HepG2 (cell line): ENCODE measurements around the gene ZC3H4. TPM values are rescaled to one million over a fixed set of nuclear protein-coding genes. Genes with fewer than 3 reads are reported as not detected.

Source experiments
- ARNT ChIP-seq: fragments of 450-650 bp; IDR thresholded peaks from 2 replicates; pipeline ENCODE4 v1.6.1; 2017
- CENPX ChIP-seq: sonication (generic); formaldehyde crosslinking; IDR thresholded peaks from 2 replicates; pipeline ENCODE4 v1.9.0; 2021; ENCODE audit warnings: mild to moderate bottlenecking, missing genetic modification reagents, moderate library complexity
- FIP1L1 ChIP-seq: fragments of 200-400 bp; formaldehyde crosslinking; IDR thresholded peaks from 2 replicates; pipeline ENCODE4 v1.6.1; 2018; ENCODE audit warnings: low read depth, mild to moderate bottlenecking, low read length, moderate library complexity, borderline replicate concordance; ENCODE audit not compliant: insufficient read depth
- GATAD2A ChIP-seq: IDR thresholded peaks from 2 replicates; pipeline ENCODE4 v1.6.1; 2016
- GMEB1 ChIP-seq: sonication (generic); formaldehyde crosslinking; IDR thresholded peaks from 2 replicates; pipeline ENCODE4 v1.5.1; 2020; ENCODE audit warnings: missing genetic modification reagents, mild to moderate bottlenecking, borderline replicate concordance
- GTF3A ChIP-seq: sonication (generic); formaldehyde crosslinking; conservative IDR thresholded peaks from 2 replicates; pipeline ENCODE4 v1.4.0; 2020; ENCODE audit warnings: mild to moderate bottlenecking, missing genetic modification reagents
- HINFP ChIP-seq: sonication (generic); formaldehyde crosslinking; IDR thresholded peaks from 2 replicates; pipeline ENCODE4 v1.4.0; 2020; ENCODE audit warnings: low read depth, mild to moderate bottlenecking, missing genetic modification reagents
- KDM5B ChIP-seq: sonication (generic); formaldehyde crosslinking; IDR thresholded peaks from 2 replicates; pipeline ENCODE4 v1.4.0; 2020; ENCODE audit warnings: missing genetic modification reagents, mild to moderate bottlenecking, borderline replicate concordance
- KDM6A ChIP-seq: IDR thresholded peaks from 2 replicates; pipeline ENCODE4 v1.6.1; 2016; ENCODE audit warnings: low read depth
- NFYC ChIP-seq: IDR thresholded peaks from 2 replicates; pipeline ENCODE4 v1.6.1; 2016; ENCODE audit warnings: missing genetic modification reagents, missing compliant biosample characterization
- RFXAP ChIP-seq: sonication (generic); formaldehyde crosslinking; IDR thresholded peaks from 2 replicates; pipeline ENCODE4 v1.4.0; 2020; ENCODE audit warnings: missing genetic modification reagents, borderline replicate concordance
- SP140L ChIP-seq: sonication (generic); formaldehyde crosslinking; IDR thresholded peaks from 2 replicates; pipeline ENCODE4 v1.4.0; 2020; ENCODE audit warnings: missing genetic modification reagents, borderline replicate concordance
- TBX2 ChIP-seq: sonication (generic); formaldehyde crosslinking; IDR thresholded peaks from 2 replicates; pipeline ENCODE4 v1.5.0; 2020; ENCODE audit warnings: missing genetic modification reagents, mild to moderate bottlenecking, borderline replicate concordance
- ZNF224 ChIP-seq: sonication (generic); formaldehyde crosslinking; IDR thresholded peaks from 2 replicates; pipeline ENCODE4 v1.5.0; 2020; ENCODE audit warnings: mild to moderate bottlenecking, missing genetic modification reagents
- ZNF557 ChIP-seq: sonication (generic); formaldehyde crosslinking; IDR thresholded peaks from 2 replicates; pipeline ENCODE4 v1.4.0; 2020; ENCODE audit warnings: missing genetic modification reagents
- ZNF577 ChIP-seq: sonication (generic); formaldehyde crosslinking; IDR thresholded peaks from 2 replicates; pipeline ENCODE4 v1.4.0; 2020; ENCODE audit warnings: mild to moderate bottlenecking, low read depth, missing genetic modification reagents, borderline replicate concordance
- ZNF749 ChIP-seq: sonication (generic); formaldehyde crosslinking; IDR thresholded peaks from 2 replicates; pipeline ENCODE4 v1.8.0; 2022; ENCODE audit warnings: mild to moderate bottlenecking, missing genetic modification reagents, moderate library complexity, borderline replicate concordance
- ZNF775 ChIP-seq: sonication (generic); formaldehyde crosslinking; IDR thresholded peaks from 2 replicates; pipeline ENCODE4 v1.4.0; 2020; ENCODE audit warnings: missing genetic modification reagents, mild to moderate bottlenecking, moderate library complexity, borderline replicate concordance
- ZNF777 ChIP-seq: sonication (generic); formaldehyde crosslinking; IDR thresholded peaks from 2 replicates; pipeline ENCODE4 v1.4.0; 2020; ENCODE audit warnings: missing genetic modification reagents
- ZNF841 ChIP-seq: sonication (generic); formaldehyde crosslinking; IDR thresholded peaks from 2 replicates; pipeline ENCODE4 v1.8.1; 2023; ENCODE audit warnings: missing genetic modification reagents, borderline replicate concordance
- polyA plus RNA-seq, 8 experiments: library from polyadenylated mRNA; depleted of rRNA in 3 of 8; stranded (reverse) in 7 of 8; unstranded in 1 of 8; fragments of >200 nt; fragmentation: Illumina TruSeq in 4 of 8; extraction: Trizol in 4 of 8; gene quantifications; 2 replicates each; pipeline versions ENCODE4 v1.2.1 to v1.2.3, GENCODE V29; 2011 to 2016; ENCODE audit warnings: low read depth in 4 of 8, missing spikeins in 1 of 8, mixed read lengths in 1 of 8; ENCODE audit not compliant: insufficient read depth in 1 of 8
- total RNA-seq, 5 experiments: library from RNA; depleted of rRNA; stranded (reverse); fragments of >200 nt; fragmentation: Illumina TruSeq; extraction: Trizol; gene quantifications; 2 replicates each; pipeline ENCODE4 v1.2.3, GENCODE V29; 2016; ENCODE audit warnings: low read depth in 1 of 5
- TF ChIP-seq, protein P1 (sequence below): sonication (generic); formaldehyde crosslinking; IDR thresholded peaks from 2 replicates; pipeline ENCODE4 v1.4.0; 2020; ENCODE audit warnings: missing genetic modification reagents, borderline replicate concordance

The ZC3H4 gene
- total and polyA plus RNA-seq, 2 of the 13 experiments (the other 11 are each of a cell fraction or from before 2014, with no cell fraction given): 1.8 to 10.7 TPM

DNA sequence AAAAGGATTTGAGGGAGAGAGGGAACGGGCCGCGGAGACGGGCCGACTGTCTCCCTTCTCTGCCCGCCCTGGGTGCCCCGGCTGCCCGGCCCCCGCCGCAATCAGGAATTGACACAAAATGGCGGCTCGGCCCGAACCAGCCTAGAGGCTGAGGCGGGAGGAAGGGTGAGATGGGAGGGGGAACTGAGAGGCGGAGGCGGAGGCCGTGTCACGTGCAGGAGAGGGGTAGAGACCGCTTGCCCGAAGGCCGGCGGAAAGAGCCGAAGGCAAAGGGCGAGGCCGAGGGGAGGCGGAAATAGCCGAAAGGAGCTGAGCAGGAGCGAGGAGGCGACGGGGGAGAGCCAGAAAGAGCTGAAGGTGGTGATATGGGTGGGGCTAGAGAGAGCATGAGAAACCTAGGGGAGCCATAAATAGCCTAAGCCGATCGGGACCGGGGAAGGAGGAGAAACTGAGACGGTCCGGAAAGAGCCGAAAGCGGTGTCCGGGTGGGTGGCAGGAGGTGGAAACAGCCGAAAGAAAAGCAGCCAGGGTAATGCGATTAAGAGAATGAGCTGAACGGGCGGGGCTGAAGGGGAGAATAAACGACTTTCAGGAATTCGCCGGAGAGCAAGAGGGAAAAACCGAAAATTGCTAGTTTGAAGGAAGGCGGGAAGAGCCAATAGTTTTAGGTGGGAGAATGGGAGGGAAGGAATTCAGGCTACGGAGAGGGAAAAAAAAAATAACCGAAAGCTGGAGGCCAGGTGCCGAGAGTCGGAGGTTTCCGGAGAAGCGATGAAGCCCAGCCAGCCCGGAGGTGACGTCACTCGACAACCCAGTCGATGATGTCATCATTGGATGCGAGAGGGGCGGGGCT lies at the start of gene ZC3H4 (continued):
- TF ChIP-seq ZNF557 (CRISPR knock-in tag) (0 out of 2 replicates have a peak, but pooled peaks have one; percentile 47), NFYC (CRISPR knock-in tag) (0 out of 2 replicates have a peak, but pooled peaks have one; percentile 30), FIP1L1 (no peak), CENPX (CRISPR knock-in tag) (no peak), RFXAP (CRISPR knock-in tag) (no peak), GTF3A (CRISPR knock-in tag) (no peak), ZNF841 (CRISPR knock-in tag) (no peak), ZNF749 (CRISPR knock-in tag) (0 out of 2 replicates have a peak, but pooled peaks have one; percentile 37), KDM5B (CRISPR knock-in tag) (peak; percentile 88), SP140L (CRISPR knock-in tag) (0 out of 2 replicates have a peak, but pooled peaks have one; percentile 44), ZNF224 (CRISPR knock-in tag) (peak; percentile 67; the same call in 1 of the 2 replicates), KDM6A (CRISPR knock-in tag) (no peak), ZNF577 (CRISPR knock-in tag) (no peak), ZNF775 (CRISPR knock-in tag) (peak; percentile 72; the same call in 1 of the 2 replicates), GMEB1 (CRISPR knock-in tag) (peak; percentile 17; the same call in 1 of the 2 replicates), HINFP (CRISPR knock-in tag) (no peak), ARNT (no peak), TBX2 (CRISPR knock-in tag) (peak; percentile 64; the same call in 1 of the 2 replicates), GATAD2A (CRISPR knock-in tag) (peak; percentile 62), ZNF777 (CRISPR knock-in tag) (peak; percentile 57; the same call in 1 of the 2 replicates)
- TF ChIP-seq, protein P1, sequence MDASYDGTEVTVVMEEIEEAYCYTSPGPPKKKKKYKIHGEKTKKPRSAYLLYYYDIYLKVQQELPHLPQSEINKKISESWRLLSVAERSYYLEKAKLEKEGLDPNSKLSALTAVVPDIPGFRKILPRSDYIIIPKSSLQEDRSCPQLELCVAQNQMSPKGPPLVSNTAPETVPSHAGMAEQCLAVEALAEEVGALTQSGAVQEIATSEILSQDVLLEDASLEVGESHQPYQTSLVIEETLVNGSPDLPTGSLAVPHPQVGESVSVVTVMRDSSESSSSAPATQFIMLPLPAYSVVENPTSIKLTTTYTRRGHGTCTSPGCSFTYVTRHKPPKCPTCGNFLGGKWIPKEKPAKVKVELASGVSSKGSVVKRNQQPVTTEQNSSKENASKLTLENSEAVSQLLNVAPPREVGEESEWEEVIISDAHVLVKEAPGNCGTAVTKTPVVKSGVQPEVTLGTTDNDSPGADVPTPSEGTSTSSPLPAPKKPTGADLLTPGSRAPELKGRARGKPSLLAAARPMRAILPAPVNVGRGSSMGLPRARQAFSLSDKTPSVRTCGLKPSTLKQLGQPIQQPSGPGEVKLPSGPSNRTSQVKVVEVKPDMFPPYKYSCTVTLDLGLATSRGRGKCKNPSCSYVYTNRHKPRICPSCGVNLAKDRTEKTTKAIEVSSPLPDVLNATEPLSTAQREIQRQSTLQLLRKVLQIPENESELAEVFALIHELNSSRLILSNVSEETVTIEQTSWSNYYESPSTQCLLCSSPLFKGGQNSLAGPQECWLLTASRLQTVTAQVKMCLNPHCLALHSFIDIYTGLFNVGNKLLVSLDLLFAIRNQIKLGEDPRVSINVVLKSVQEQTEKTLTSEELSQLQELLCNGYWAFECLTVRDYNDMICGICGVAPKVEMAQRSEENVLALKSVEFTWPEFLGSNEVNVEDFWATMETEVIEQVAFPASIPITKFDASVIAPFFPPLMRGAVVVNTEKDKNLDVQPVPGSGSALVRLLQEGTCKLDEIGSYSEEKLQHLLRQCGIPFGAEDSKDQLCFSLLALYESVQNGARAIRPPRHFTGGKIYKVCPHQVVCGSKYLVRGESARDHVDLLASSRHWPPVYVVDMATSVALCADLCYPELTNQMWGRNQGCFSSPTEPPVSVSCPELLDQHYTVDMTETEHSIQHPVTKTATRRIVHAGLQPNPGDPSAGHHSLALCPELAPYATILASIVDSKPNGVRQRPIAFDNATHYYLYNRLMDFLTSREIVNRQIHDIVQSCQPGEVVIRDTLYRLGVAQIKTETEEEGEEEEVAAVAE (CRISPR knock-in tag): peak; percentile 67; the same call in 1 of the 2 replicates
